NCI-H69 (cell line): Measurements from ENCODE around the gene R3HCC1L.

Source experiments
- DNase-seq: peaks from one replicate; lab custom pipeline; 2025; lab: John Stamatoyannopoulos, UW

R3HCC1L gene

DNA sequence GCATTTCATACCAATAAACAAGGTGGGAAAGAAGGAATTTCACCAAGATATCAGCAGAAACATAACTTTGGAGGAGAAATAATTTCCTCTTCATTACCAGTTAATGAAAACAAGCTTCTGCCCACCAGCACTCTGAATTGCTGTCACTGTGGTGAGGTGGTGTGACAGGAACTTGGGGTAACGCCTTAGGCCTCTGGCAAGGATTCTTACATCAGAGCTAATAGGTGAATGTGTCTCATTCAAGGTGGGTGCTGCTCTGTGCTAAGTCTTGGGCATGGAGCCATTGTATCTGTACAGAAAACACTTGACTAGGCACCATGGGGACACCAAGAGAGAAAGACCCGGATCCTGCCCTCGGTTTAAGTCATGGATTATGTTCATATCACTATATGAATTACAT, 141.9 kb downstream of the R3HCC1L start:
- DNase-seq, result no peak

DNA sequence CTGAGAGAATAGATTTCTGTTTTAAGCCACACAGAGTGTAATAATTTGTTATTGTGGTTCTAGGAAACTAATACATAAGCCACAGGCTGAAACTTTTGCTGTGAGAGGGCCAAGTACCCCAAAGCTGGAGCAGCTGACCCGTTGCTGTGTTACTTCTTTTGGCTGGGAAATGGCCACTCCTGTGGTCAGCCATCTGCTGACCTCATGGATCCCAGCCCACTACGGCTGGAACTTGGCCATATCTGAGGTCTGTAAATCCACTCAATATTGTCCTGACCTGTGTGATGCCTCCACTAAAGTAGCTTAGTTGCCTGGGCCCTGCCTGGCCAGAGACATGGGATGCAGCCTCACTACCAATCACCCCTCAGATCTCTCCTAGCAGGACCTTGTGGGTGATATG, 151.0 kb downstream of the R3HCC1L start:
- DNase-seq, result no peak

DNA sequence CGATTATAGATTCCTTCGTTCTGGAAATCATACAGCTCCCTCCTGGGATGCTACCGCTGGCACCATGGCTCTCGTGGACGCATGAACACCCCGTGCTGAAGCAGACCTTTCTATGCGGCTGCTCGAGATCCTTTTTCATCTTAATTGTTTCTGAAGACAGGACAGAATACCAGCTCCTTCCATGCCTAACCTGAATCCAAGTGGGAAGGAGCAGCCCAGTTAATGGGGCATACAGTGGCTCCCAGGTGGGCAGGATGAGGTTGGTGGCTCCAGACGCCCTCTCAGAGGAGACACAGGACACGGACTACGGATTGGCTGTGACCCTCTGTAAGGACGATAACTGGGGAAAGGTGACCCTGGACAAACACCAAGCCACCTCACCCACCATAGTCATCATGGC, 152.0 kb downstream of the R3HCC1L start:
- no peak for DNase-seq

DNA sequence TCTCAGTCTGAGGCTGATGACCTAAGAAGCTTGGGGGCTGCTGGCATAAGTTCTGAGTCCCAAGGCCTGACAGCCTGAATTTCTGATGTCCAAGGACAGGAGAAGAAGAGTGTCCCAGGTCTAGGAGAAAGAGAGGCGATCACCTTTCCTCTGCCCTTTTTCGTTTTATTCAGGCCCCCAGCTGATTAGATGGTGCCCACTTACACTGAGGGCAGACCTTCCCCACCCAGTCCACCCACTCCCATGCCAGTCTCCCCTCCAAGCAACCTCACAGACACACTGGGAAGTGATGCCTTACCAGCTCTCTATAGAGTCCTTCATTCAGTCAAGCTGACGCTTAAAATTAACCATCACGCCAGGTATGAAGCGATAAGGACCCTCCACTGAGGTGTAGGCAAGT, 152.9 kb downstream of the R3HCC1L start:
- no peak for DNase-seq

DNA sequence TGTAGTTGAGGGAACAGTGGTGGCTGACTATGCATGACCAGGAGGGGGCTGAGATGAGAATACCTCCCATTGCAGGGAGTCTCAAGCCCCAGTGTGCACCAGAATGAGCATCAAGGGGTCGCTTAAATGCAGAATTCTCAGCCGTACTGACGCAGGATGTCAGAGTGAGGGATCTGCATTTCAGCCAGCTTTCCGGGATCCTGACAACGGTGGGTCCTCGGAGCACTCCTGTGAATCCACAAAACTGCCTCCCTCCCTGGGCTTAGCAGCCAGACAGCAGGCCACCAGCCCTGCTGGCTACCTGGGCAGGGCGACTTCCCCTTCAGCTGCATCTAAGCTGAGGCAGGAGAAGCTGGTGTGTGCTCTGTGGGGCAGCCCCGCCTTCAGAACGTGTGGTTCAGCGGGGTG, 155.3 kb downstream of the R3HCC1L start:
- no peak for DNase-seq

DNA sequence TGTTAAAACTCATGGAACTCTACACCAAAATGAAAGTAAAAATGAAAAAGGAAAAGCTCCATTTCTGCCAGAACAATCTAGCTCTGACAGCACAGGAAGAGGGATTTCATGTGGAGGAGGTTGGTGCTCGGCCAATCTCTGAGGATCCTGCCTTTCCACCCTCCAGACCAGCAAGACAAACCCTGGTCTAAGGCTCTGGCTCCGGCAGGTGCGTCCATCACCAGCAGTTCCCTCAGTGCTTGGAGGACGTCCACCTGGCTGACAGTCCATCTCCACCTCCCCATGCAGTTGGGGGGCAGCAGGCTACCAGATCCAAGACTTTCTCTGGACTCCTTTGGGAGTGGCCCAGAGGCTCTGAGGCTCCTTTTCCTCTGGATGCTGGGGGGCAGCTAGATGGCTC, 158.5 kb downstream of the R3HCC1L start:
- no peak for DNase-seq

DNA sequence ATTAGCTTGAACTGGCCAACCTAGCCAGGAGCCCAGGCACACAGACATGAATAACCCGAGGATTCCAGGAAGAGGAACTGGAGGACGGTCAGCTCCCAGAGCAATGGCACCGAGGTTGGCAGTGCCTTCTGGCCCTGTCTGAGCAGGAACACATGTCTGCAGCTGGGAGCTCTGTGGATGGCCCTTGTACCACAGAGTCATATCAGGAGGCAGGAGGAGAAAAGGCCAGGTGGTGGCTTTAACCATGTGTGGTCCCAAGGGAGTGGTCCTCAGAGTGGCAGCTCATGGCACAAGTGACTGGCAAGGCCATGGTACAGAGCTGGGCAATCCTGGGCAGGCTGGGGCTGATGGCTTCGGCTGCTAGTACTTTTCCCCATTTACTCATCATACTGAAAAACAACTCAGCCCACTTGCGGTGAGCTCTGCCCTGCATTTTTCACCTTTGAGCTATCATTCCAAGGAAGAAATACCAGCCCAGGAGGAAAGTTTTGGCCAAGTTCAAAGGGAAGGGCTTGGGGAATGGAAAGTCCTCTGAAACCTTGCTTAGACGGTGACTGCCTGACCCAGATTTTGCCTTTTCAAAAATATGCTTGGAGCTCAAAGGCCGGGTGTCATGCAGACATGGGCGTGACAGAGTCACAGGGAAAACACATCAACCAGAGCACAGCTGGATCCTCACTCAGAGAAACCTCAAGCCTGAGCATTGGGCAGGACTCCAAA, 159.3 kb downstream of the R3HCC1L start:
- peak; percentile 62 for DNase-seq

DNA sequence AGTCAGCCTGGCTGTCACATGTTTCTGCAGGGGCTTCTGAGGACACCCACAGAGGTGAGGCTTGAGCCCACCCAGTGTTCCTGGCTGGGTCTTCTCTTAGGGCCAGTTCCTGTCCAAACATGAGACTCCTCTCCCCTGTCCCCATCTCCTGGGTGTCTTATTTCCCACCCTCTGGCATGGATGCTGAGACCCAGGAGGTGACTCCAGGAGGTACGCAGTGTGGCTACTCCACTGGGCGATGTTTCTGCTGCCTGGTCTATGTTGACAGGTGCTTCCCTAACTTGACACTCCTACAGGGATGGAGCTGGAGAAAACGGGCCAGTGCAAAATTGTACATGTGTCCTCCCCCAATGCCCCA, 159.8 kb downstream of the R3HCC1L start:
- DNase-seq, result no peak
